ENCODE data around the gene DHRS11. TPM values are rescaled to one million over a fixed set of nuclear protein-coding genes. Genes with fewer than 3 reads are reported as not detected.

Gene DHRS11
- total RNA-seq (2014; rRNA removed; shearing (Covaris generic)) = 11.7 and 12.1 TPM in 2 replicates
- polyA plus RNA-seq (2015; cell fraction: cytosol; rRNA removed) = 21.1 and 21.3 TPM in 2 replicates
- polyA plus RNA-seq (2015; cell fraction: nucleus; rRNA removed) = 24.2 and 26.8 TPM in 2 replicates

DNA sequence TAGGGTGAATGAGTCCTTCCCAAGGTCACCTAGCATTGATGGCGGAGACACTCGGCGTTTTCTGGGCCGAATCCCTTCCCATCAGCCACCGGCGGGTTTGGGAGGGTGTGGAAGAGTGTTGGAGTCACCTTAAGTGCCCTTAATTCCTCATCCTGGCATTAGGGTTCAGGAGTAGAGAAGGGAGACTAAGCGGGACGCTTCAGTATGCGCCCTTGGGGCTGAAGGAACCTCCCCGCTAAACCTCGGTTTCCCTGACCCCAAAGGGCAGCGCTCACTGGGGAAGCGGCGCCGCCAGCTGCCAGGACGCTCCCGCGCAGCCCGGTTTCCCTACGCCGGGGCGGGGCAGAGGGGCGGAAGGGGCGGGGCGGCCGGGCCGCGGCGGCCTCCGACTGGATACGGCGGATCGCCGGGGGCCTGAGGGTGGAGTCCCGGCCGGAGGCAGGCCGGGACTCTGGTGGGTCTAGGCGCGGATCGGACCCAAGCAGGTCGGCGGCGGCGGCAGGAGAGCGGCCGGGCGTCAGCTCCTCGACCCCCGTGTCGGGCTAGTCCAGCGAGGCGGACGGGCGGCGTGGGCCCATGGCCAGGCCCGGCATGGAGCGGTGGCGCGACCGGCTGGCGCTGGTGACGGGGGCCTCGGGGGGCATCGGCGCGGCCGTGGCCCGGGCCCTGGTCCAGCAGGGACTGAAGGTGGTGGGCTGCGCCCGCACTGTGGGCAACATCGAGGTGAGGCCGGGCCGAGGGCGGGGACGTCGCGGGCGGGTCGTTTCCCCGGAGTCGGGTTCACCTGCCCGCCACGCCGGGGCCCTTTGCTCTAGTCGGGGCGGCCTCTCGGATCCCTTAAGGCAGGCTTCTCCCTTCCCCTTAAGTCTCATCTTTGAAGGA lies at the start of gene DHRS11:
Gene DHRS11 (plus strand): TSS at position 446 of the 882 bp plus-strand sequence. CDS start 131 bp downstream, at position 577.
- DNase-seq (ENCODE audit: low read depth) = peak; percentile 53

DNA sequence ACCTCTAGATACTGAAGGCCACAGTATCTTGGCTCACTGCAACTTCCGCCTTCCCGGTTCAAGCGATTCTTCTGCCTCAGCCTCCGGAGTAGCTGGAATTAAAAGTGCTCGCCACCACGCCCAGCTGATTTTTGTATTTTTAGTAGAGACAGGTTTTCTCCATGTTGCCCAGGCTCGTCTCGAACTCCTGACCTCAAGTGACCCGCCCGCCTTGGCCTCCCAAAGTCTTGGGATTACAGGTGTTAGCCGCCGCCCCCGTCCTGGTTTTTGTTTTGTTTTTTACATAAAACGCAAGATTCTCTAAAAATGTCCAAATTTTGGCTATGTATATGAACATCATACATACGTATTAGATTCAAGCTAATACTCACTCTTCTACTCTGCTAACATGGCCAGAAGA lies 48.9 kb upstream of the DHRS11 start:
- DNase-seq (ENCODE audit: low read depth) = no peak

- DNase-seq (ENCODE audit: low read depth) = peak; percentile 52
These were observed 47.7 kb upstream of the DHRS11 start for GRCh38 chr17:36544044-36544306.

GRCh38 chr17:36544307-36545076 lies 47.2 kb upstream of the DHRS11 start, which contains the start of gene GGNBP2:
GGNBP2 (plus strand) TSS chr17:36544919; CDS start chr17:36545725, 806 bp downstream.
- peak; percentile 78 for DNase-seq (ENCODE audit: low read depth)

- no peak for DNase-seq (ENCODE audit: low read depth)
These were observed 46.6 kb upstream of the DHRS11 start for GRCh38 chr17:36545077-36545464.

GRCh38 chr17:36545465-36546417 lies 45.9 kb upstream of the DHRS11 start:
- peak; percentile 96 for DNase-seq (ENCODE audit: low read depth)

DNA sequence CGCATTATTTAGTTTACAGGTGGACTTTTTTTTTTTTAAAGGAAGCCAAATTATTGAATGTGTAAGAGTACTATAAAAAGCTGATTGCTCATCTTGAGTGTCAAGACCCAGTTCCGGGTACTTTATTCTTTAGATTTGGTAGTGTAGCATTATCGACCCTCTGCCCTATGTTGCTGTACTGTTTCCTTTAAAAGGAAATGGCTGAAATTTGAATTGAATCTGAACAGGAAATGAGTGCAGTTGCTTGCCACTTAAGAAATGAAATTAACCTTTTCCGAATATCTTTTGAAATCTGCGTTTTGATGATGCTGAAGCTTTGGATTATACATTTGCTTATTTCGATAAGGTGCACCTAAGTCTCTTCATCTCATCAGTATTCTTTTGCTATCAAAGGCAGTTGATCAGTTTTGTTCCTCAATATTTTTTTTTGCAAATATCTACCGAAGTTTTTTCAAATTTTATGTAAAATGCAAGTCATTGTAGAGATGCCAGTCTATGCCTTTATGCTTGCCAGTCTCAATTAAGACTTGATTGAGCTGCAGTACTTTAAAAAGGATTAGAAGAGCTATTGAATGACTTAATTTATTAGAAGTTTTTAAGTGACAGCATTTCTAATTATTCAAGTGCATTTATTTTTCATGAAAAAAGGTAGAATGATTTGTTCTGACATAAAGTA lies 45.1 kb upstream of the DHRS11 start:
- no peak for DNase-seq (ENCODE audit: low read depth)

GRCh38 chr17:36547776-36548175 lies 43.9 kb upstream of the DHRS11 start:
- no peak for DNase-seq (ENCODE audit: low read depth)

DNA sequence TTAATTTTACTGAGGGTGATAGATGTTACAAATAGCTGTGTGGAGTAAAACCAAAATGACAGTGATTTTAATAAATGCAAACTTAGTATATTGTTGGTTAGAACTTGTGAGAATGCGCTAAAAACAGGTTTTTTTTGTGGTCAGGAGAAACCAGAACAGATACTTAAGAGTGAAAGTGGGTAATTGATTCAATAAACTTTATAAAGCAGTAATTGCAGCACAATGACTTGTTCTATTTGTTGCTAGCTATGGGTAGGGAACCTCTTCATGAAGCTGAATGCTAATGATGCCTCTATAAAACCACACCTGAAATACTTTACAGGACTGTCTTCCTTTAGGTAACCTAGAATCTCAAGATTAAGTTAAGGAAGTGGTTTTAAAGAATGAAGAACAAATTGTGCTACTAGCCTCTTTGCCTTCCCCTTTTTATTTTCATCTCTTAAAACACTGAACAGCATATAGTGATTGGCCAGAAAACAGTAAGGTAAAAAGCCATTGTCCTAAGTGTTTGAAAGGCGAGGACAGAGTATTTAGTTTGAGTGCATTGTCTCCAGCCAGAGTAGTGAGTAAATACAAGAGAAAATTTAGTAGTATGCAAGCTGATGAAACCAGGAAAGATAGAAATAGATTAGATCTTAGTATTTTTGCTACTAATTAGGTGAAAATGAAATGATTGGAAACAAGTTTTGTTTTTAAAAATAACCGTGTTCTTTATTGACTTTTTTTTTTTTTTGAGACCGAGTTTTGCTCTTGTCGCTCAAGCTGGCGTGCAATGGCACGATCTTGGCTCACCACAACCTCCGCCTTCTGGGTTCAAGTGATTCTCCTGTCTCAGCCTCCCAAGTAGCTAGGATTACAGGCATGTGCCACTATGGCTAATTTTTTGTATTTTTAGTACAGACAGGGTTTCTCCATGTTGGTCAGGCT lies 40.9 kb upstream of the DHRS11 start:
- no peak for DNase-seq (ENCODE audit: low read depth)

DNA sequence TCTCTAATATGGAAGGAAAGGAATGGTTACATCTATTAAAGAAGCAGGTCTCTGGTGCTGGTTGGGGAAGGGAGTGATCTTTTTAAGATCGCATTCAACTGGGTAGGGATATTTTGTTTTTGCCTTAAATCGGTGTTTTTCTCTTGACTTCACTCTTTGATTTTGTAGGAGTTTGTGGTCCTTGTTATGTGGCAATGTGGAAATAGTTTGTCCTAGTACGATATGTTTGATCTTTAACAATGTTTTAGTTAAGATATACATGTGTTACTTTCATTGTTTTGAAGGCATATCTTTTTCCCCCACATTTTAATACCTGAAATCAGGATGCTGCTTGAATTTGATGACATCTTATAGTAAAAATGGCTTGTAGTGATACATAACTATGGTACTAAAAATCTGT lies 38.2 kb upstream of the DHRS11 start:
- no peak for DNase-seq (ENCODE audit: low read depth)

DNA sequence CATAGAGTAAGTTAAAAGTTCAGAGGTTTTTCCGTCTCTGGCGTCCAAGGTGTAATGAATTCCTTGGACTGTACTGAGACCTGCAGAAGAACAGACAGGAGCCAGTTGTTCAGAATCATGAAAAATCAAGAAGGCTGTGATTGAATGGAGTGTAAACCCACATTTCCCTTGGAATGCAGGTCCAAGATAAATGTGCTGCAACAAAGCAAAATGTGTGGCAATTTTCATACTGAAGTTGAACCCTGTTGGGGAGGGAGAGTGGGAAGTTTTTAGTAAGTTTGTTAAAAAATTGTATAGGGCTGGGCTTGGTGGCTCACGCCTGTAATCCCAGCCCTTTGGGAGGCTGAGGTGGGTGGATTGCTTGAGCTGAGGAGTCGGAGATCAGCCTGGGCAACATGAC lies 25.6 kb upstream of the DHRS11 start:
- no peak for DNase-seq (ENCODE audit: low read depth)

GRCh38 chr17:36575028-36575427 lies 16.7 kb upstream of the DHRS11 start:
- no peak for DNase-seq (ENCODE audit: low read depth)

DNA sequence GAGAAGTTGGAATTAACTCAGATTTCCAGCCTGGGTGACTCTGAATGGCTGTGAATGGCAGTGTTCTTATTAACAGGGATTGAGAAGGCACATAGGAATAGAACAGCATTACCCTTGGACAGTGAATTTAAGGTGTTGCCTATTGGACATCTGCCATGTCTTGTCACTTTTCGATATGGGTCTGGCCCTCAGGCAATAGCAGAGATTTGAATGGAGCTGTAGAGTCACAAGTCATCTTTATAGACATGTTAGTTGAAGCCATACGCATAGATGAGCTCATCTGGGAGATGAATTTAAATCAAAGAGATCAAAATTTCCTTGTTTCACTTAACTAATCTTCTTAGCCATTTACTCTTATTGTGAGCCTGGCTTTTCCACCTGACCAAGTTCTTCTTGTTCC lies 14.9 kb upstream of the DHRS11 start:
- no peak for DNase-seq (ENCODE audit: low read depth)

- DNase-seq (ENCODE audit: low read depth) = no peak
These were observed 13.0 kb upstream of the DHRS11 start for GRCh38 chr17:36578671-36579070.

- no peak for DNase-seq (ENCODE audit: low read depth)
These were observed 7.9 kb upstream of the DHRS11 start for GRCh38 chr17:36583787-36584186.

DNA sequence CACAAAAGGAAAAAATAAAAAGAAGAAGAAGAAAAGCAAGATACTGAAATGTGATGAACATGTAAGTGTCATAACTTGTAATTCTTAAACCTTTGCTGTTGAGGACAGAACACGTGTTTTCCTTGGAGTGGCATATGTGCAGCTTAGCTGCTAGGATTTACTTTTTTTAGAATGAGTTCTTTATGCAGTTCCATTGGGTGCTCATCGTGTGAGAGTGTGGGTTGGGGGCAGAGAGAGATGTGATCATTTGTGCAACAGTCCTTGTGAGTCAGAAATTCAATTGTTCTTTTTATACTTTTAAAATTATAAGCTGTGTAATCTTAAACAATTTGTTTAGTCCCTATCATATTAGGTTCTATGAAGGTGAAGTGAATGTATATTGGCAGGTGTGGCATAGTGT lies 5.5 kb upstream of the DHRS11 start:
- DNase-seq (ENCODE audit: low read depth) = no peak

DNA sequence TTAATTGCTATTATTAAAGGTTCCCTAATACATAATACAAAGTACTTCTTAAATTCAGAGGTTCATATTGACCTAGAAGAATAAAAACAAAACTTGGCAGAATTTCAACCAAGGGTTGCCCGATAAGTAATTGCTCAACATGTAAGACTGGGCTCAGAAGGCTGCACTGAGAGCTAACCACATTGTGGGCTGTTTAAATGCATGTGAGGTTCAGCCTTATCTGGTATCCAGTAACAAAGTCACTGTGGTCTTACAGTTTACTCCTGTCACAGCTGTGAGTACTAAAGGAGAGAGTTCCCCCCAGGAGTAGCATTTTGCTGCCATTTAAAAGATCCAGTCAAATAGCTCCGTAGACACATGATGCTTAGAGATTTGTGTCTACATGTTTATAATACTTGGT lies 1.6 kb upstream of the DHRS11 start:
- no peak for DNase-seq (ENCODE audit: low read depth)

DNA sequence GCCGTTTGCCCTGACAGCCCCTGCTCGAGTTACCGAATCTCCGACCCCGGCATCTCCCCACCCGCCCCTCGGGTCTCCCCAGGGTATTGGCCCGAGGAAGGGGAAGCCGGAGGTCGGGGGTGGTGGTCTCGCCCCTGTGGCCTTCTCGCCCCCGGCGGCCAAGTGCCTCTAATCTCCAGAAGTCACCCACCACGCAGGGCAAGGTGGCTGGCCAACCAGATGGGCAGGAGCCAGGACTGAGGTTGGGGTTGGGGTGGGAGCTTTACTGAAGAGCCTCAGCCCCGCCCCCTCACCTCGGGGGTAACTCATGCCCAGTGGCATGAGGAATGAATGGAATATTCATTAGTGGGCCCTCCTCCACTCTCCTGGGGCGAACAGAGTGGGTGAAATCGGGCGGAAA lies 637 bp downstream of the DHRS11 start:
- DNase-seq (ENCODE audit: low read depth) = no peak

DNA sequence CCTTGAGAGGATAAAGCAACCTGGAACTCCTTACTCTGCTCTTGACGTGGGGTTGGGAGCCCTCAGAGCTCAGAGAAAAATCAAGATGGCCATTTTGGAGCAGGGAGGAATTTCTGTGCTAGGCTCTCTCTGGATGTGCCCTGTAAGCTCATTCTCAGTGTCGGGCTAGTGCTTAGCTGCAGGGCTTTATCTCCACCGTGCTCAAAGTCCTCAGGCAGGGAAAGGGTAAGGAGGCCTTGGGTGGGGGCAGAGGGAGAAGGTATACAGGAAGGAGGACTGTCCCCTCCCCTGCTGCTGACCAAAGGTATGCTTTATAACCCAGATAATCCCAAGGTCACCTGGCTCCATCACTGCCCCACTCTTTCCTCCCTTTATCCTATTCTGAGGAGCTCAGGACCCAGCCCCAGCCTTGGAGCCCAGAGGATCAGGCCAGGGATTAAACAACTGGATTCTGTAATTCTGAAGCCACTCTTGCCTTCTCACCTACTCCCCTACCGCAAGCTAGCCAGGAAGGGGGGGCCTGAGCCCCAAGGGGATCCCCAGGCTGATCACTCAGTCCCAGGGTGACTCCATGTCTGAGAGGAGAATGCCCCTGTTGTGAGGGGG lies 1.1 kb downstream of the DHRS11 start:
- DNase-seq (ENCODE audit: low read depth) = no peak

Measured in HT1080 (cell line).